ENCODE data around the gene RABGAP1L.

The RABGAP1L gene

DNA sequence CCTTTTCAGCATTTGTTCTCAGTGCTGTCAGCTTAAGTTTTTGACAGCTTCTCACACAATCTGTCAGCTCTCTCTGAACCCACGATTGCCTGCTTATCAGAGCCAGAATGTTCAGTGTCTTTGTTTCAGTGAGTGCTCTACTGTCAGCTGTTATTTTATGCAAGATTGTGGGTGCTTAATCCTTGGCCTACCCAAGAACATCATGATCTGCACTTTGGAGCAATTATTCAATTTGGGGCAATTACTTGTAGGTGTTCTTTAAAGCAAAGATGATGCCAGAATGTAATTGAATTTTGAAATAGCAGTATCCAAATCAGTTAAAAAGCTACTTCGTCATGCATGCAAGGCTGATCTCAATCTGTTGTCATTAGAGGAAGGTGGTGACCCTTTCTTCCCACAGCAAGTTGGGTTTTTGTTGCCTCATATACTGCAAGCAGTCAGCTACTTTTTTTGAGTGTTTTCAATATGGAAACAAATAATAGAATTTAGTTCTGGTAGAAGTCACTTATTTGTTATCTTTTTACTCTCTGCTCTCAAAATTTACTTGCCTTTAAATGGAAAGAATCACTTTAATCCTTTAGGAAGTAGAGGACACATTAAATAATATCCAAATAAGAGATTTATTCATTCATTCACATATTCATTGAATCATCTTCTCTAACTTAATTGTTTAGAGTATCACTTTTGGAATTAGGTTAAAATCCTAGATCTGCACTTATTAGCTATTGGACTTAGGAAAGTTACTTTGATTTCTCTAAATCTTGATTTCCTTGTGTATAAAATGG, 586.9 kb downstream of the RABGAP1L start:
- no peaks in the 10 kb centered on the region for H3K9me3 ChIP-seq (ENCODE audit: control insufficient read depth, low read length)
- TF ChIP-seq, protein P1, sequence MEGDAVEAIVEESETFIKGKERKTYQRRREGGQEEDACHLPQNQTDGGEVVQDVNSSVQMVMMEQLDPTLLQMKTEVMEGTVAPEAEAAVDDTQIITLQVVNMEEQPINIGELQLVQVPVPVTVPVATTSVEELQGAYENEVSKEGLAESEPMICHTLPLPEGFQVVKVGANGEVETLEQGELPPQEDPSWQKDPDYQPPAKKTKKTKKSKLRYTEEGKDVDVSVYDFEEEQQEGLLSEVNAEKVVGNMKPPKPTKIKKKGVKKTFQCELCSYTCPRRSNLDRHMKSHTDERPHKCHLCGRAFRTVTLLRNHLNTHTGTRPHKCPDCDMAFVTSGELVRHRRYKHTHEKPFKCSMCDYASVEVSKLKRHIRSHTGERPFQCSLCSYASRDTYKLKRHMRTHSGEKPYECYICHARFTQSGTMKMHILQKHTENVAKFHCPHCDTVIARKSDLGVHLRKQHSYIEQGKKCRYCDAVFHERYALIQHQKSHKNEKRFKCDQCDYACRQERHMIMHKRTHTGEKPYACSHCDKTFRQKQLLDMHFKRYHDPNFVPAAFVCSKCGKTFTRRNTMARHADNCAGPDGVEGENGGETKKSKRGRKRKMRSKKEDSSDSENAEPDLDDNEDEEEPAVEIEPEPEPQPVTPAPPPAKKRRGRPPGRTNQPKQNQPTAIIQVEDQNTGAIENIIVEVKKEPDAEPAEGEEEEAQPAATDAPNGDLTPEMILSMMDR (IDR thresholded peaks at IDR 0.05) = no peak
- H2AFZ ChIP-seq = no peak overlapping the region
- no peak overlapping the region for H3K27ac ChIP-seq
- H3K79me2 ChIP-seq = no peaks in the 10 kb centered on the region
- H3K9ac ChIP-seq = no peak overlapping the region
- H3K27me3 ChIP-seq (ENCODE audit: control insufficient read depth, insufficient read depth, low read length) = no peaks in the 10 kb centered on the region
- H3K4me2 ChIP-seq (ENCODE audit: low read length) = no peak overlapping the region
- H3K4me1 ChIP-seq = no peaks in the 10 kb centered on the region
- no peaks in the 10 kb centered on the region for H3K36me3 ChIP-seq (ENCODE audit: control insufficient read depth, insufficient read depth, low read length)
- no peak overlapping the region for H3K4me3 ChIP-seq (ENCODE audit: low read depth, low read length)

DNA sequence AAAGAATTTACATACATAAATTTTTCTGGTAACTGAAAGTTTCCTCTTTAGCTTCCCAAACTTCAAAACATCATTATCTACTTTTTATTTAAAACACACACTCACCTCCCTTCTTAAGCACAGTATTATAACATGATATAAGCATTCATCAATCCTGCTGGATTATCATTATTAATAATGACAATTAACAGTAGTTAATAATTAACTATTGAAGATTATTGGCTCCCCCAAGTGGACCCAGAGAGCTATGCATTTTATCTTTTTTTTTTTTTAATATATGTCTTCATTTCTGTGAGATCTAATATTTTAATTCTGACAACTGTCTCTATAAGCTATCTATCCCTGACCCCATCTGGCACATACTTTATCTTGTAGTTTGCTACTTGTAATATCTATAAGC, 588.3 kb downstream of the RABGAP1L start:
- H3K27ac ChIP-seq = no peak overlapping the region
- no peak overlapping the region for H3K4me3 ChIP-seq (ENCODE audit: low read depth, low read length)
- no peaks in the 10 kb centered on the region for H3K27me3 ChIP-seq (ENCODE audit: control insufficient read depth, insufficient read depth, low read length)
- no peak overlapping the region for H3K9ac ChIP-seq
- H3K36me3 ChIP-seq (ENCODE audit: control insufficient read depth, insufficient read depth, low read length) = no peaks in the 10 kb centered on the region
- TF ChIP-seq, protein P1 (IDR thresholded peaks at IDR 0.05) = no peak
- no peak overlapping the region for H3K4me2 ChIP-seq (ENCODE audit: low read length)
- H3K4me1 ChIP-seq = peaks cover 2% of the 10 kb centered on the region
- no peaks in the 10 kb centered on the region for H3K9me3 ChIP-seq (ENCODE audit: control insufficient read depth, low read length)
- no peak overlapping the region for H2AFZ ChIP-seq
- no peaks in the 10 kb centered on the region for H3K79me2 ChIP-seq

DNA sequence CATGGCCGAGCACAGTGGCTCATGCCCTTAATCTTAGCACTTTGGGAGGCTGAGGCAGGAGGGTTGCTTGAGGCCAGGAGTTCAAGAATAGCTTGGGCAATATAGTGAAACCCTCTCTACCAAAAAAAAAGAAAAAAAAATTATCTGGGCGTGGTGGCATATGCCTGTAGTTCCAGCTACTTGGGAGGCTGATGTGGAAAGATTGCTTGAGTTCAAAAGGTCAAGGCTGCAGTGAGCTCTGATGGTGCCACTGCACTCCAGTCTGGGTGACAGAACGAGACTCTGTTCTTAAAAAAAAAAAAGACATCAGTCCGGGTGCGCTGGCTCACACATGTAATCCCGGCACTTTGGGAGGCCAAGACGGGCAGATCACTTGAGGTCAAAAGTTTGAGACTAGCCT, 589.3 kb downstream of the RABGAP1L start:
- Histone ChIP-seq H3K9ac (no peak overlapping the region), H3K9me3 (ENCODE audit: control insufficient read depth, low read length) (no peaks in the 10 kb centered on the region), H3K27ac (no peak overlapping the region), H3K4me1 (peaks cover 2% of the 10 kb centered on the region), H3K27me3 (ENCODE audit: control insufficient read depth, insufficient read depth, low read length) (no peaks in the 10 kb centered on the region), H3K4me3 (ENCODE audit: low read depth, low read length) (no peak overlapping the region), H3K36me3 (ENCODE audit: control insufficient read depth, insufficient read depth, low read length) (no peaks in the 10 kb centered on the region), H2AFZ (no peak overlapping the region), H3K4me2 (ENCODE audit: low read length) (no peak overlapping the region), H3K79me2 (no peaks in the 10 kb centered on the region)
- TF ChIP-seq, protein P1 (IDR thresholded peaks at IDR 0.05) = no peak

DNA sequence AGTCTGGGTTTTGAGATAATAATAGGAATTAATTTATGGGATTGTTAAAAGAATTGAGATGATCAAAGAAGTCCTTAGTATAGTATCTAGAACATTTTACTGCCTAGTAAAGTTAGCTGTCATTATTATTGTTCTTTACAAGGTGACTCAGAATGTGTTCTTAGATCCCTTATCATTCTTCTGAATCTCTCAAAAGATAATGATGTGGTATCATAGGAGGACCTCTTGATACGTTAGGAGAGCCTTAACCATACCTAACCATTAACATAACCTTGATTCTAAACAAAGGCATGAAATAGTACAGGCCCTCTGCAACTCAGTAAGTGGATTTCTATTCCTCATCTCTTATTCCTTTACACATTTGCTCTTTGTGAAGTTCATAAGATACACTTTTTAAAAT, 593.8 kb downstream of the RABGAP1L start:
- TF ChIP-seq, protein P1 (IDR thresholded peaks at IDR 0.05) = no peak
- H3K27ac ChIP-seq = no peak overlapping the region
- H2AFZ ChIP-seq = no peak overlapping the region
- no peak overlapping the region for H3K4me2 ChIP-seq (ENCODE audit: low read length)
- H3K9me3 ChIP-seq (ENCODE audit: control insufficient read depth, low read length) = no peaks in the 10 kb centered on the region
- H3K9ac ChIP-seq = no peak overlapping the region
- no peaks in the 10 kb centered on the region for H3K27me3 ChIP-seq (ENCODE audit: control insufficient read depth, insufficient read depth, low read length)
- no peaks in the 10 kb centered on the region for H3K79me2 ChIP-seq
- H3K4me1 ChIP-seq = peaks cover 2% of the 10 kb centered on the region
- H3K36me3 ChIP-seq (ENCODE audit: control insufficient read depth, insufficient read depth, low read length) = no peaks in the 10 kb centered on the region
- H3K4me3 ChIP-seq (ENCODE audit: low read depth, low read length) = no peak overlapping the region

DNA sequence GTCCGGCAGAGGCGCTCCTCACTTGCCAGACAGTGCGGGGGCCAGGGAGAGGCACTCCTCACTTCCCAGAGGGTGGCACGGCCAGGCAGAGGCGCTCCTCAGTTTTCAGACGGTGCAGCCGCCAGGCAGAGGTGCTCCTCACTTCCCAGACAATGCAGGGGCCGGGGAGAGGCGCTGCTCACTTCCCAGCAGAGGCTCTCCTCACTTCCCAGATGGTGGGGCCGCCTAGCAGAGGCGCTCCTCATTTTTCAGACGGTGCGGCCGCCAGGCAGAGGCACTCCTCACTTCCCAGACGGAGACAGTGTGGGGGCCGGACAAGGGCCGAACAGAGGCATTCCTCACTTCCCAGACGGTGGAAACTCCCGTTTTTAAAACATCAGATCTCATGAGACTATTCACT, 602.0 kb downstream of the RABGAP1L start:
- Histone ChIP-seq H3K27me3 (ENCODE audit: control insufficient read depth, insufficient read depth, low read length) (no peaks in the 10 kb centered on the region), H3K79me2 (no peaks in the 10 kb centered on the region), H3K4me2 (ENCODE audit: low read length) (no peak overlapping the region), H3K36me3 (ENCODE audit: control insufficient read depth, insufficient read depth, low read length) (no peaks in the 10 kb centered on the region), H3K9me3 (ENCODE audit: control insufficient read depth, low read length) (no peaks in the 10 kb centered on the region), H3K4me3 (ENCODE audit: low read depth, low read length) (no peak overlapping the region), H3K27ac (no peak overlapping the region), H3K9ac (no peak overlapping the region), H3K4me1 (no peaks in the 10 kb centered on the region), H2AFZ (no peak overlapping the region)
- TF ChIP-seq, protein P1 (IDR thresholded peaks at IDR 0.05) = no peak
